K562 (cell line): ENCODE measurements around the gene ZNF689. TPM values are rescaled to one million over a fixed set of nuclear protein-coding genes. Genes with fewer than 3 reads are reported as not detected.

ENCODE experiments used
- ELF4 ChIP-seq: fragments of 450-650 bp; formaldehyde crosslinking; IDR thresholded peaks from 2 replicates; pipeline ENCODE4 v1.4.0; 2022; ENCODE audit warnings: missing genetic modification characterization
- ESRRA ChIP-seq: fragments of 450-650 bp; IDR thresholded peaks from 2 replicates; pipeline ENCODE4 v1.6.1; 2014; ENCODE audit warnings: low read depth, mild to moderate bottlenecking, moderate library complexity, borderline replicate concordance
- FOSL1 ChIP-seq: fragments of 200-800 bp; sonication (Bioruptor generic); conservative IDR thresholded peaks from 2 replicates; pipeline ENCODE4 v1.6.1; 2016; ENCODE audit warnings: missing genetic modification characterization, missing compliant biosample characterization
- HDAC3 ChIP-seq: fragments of 450-650 bp; IDR thresholded peaks from 2 replicates; pipeline ENCODE4 v1.6.1; 2018; ENCODE audit warnings: borderline replicate concordance, mild to moderate bottlenecking, moderate library complexity; ENCODE audit not compliant: partially characterized antibody
- HDAC6 ChIP-seq: IDR thresholded peaks from 2 replicates; pipeline ENCODE4 v1.6.1; 2012; ENCODE audit warnings: low read depth, mild to moderate bottlenecking, control low read depth, inconsistent platforms, low read length, moderate library complexity
- LEF1 ChIP-seq: fragments of 450-650 bp; IDR thresholded peaks from 2 replicates; pipeline ENCODE4 v1.6.1; 2016; ENCODE audit warnings: mild to moderate bottlenecking
- PHTF2 ChIP-seq: fragments of 250-450 bp; sonication (Bioruptor Pico); IDR thresholded peaks from 2 replicates; pipeline ENCODE4 v1.5.0; 2021; ENCODE audit warnings: mild to moderate bottlenecking
- U2AF1 ChIP-seq: fragments of 200-400 bp; formaldehyde crosslinking; optimal IDR thresholded peaks from 2 replicates; pipeline ENCODE3; 2017; ENCODE audit warnings: mild to moderate bottlenecking, low read depth, low read length, moderate library complexity
- ZNF408 ChIP-seq: fragments of 250-450 bp; sonication (Bioruptor Pico); IDR thresholded peaks from 2 replicates; pipeline ENCODE4 v1.4.0; 2020; ENCODE audit warnings: low read depth, mild to moderate bottlenecking, moderate library complexity
- ZNF830 ChIP-seq: fragments of 250-450 bp; sonication (Bioruptor Pico); IDR thresholded peaks from 2 replicates; pipeline ENCODE4 v1.5.0; 2021; ENCODE audit warnings: mild to moderate bottlenecking
- polyA plus RNA-seq, 8 experiments: library from polyadenylated mRNA; depleted of rRNA in 4 of 8; stranded (reverse) in 5 of 8; unstranded in 3 of 8; fragments of >200 nt; fragmentation: Nextera tagmentation in 2 of 8; fragmentation: Illumina TruSeq in 1 of 8; extraction: Ambion mirVana in 2 of 8; extraction: Trizol in 1 of 8; gene quantifications; 2 replicates each; pipeline versions ENCODE4 v1.2.1 to v1.2.3, GENCODE V29; 2011 to 2014; ENCODE audit warnings: inconsistent platforms in 1 of 8, missing spikeins in 1 of 8
- total RNA-seq, 7 experiments: library from RNA; depleted of rRNA in 6 of 7; stranded (reverse); fragments of >200 nt in 6 of 7; fragmentation: Illumina TruSeq in 2 of 7; extraction: Trizol in 2 of 7; gene quantifications; 2 replicates each; pipeline versions ENCODE4 v1.2.1 to v1.2.3, GENCODE V29; 2011 to 2021; ENCODE audit warnings: low replicate concordance in 1 of 7
- TF ChIP-seq, protein P1 (sequence below): fragments of 450-650 bp; IDR thresholded peaks from 2 replicates; pipeline ENCODE4 v1.6.1; 2016; ENCODE audit warnings: antibody characterized with exemption
- TF ChIP-seq, protein P2 (sequence below): fragments of 200-800 bp; sonication (Bioruptor generic); IDR thresholded peaks from 2 replicates; pipeline ENCODE4 v1.6.1; 2017; ENCODE audit warnings: missing genetic modification characterization, missing compliant biosample characterization
- TF ChIP-seq, protein P3 (sequence below): fragments of 450-650 bp; conservative IDR thresholded peaks from 2 replicates; pipeline ENCODE4 v1.6.1; 2016; ENCODE audit warnings: missing genetic modification characterization, low read depth, mild to moderate bottlenecking, control low read depth, missing compliant biosample characterization
- TF ChIP-seq, protein P4 (sequence below): sonication (generic); formaldehyde crosslinking; IDR thresholded peaks from 2 replicates; pipeline ENCODE4 v1.8.1; 2022; ENCODE audit warnings: missing genetic modification reagents
- TF ChIP-seq, protein P5 (sequence below): fragments of 450-650 bp; formaldehyde crosslinking; IDR thresholded peaks from 2 replicates; pipeline ENCODE4 v1.4.0; 2020; ENCODE audit warnings: mild to moderate bottlenecking, moderate library complexity
- TF ChIP-seq, protein P6 (sequence below): sonication (generic); formaldehyde crosslinking; IDR thresholded peaks from 2 replicates; pipeline ENCODE4 v1.8.0; 2022; ENCODE audit warnings: missing genetic modification reagents, mild to moderate bottlenecking, borderline replicate concordance
- TF ChIP-seq, protein P7 (sequence below): IDR thresholded peaks from 2 replicates; pipeline ENCODE4 v1.6.1; 2014; ENCODE audit warnings: antibody characterized with exemption

Gene ZNF689
- total and polyA plus RNA-seq, 9 of the 15 experiments (the other 6 are each of a cell fraction or from before 2014, with no cell fraction given): 5.4 to 15.4 (median 10.8) TPM

DNA sequence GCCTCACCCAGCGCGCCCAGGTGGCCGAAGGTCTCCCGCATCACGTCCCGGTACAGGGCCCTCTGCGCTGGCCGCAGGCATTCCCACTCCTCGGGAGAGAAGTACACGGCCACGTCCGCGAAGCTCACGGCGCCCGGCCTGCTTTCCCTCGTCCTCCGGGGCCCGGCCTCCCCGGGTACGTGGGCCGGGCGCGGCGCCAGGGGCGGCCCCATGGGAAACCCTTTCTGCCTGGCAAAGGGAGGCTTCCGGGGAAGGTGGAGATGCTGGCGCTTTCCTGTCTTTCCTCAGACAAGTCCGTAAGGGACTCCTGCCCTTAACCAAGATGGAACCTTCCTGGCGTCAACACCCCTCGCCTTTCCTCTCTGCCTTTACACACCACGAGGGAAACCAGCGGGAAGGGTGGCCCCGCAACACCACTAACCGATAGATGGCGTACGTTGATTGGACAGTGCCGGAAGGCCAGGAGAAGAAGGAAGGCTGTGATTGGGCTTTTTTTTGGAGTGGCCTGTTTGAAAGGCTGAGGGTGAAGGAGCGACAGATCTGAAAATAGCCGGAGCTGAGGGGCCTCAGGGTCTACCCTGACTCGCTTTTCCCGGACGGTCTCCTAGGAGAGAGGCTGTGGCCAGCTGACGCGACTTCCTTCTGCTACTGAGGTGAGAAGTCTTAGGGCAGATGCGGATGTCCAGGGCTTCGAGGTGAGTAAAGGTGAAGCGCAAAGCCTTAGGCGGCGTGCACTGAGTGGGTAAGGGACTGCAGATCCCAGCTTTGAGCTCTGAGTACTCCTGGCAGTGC is 24.6 kb downstream of the ZNF689 start, which contains the start of gene ZNF785 (continued):
- TF ChIP-seq, protein P1, sequence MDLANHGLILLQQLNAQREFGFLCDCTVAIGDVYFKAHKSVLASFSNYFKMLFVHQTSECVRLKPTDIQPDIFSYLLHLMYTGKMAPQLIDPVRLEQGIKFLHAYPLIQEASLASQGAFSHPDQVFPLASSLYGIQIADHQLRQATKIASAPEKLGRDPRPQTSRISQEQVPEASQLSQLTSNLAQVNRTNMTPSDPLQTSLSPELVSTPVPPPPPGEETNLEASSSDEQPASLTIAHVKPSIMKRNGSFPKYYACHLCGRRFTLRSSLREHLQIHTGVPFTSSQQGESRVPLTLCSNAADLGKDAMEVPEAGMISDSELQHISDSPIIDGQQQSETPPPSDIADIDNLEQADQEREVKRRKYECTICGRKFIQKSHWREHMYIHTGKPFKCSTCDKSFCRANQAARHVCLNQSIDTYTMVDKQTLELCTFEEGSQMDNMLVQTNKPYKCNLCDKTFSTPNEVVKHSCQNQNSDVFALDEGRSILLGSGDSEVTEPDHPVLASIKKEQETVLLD: no peak
- TF ChIP-seq ZNF408 (CRISPR knock-in tag) (no peak), FOSL1 (tag) (peak; percentile 53), LEF1 (peak; percentile 79; the same call in 1 of the 2 replicates), ESRRA (peak; percentile 75; the same call in 1 of the 2 replicates), ZNF830 (CRISPR knock-in tag) (no peak), PHTF2 (CRISPR knock-in tag) (no peak), ELF4 (CRISPR knock-in tag) (peak; percentile 59; the same call in 1 of the 2 replicates), HDAC6 (no peak), HDAC3 (no peak), U2AF1 (no peak)
- TF ChIP-seq, protein P2, sequence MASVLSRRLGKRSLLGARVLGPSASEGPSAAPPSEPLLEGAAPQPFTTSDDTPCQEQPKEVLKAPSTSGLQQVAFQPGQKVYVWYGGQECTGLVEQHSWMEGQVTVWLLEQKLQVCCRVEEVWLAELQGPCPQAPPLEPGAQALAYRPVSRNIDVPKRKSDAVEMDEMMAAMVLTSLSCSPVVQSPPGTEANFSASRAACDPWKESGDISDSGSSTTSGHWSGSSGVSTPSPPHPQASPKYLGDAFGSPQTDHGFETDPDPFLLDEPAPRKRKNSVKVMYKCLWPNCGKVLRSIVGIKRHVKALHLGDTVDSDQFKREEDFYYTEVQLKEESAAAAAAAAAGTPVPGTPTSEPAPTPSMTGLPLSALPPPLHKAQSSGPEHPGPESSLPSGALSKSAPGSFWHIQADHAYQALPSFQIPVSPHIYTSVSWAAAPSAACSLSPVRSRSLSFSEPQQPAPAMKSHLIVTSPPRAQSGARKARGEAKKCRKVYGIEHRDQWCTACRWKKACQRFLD (CRISPR knock-in tag): no peak
- TF ChIP-seq, protein P3, sequence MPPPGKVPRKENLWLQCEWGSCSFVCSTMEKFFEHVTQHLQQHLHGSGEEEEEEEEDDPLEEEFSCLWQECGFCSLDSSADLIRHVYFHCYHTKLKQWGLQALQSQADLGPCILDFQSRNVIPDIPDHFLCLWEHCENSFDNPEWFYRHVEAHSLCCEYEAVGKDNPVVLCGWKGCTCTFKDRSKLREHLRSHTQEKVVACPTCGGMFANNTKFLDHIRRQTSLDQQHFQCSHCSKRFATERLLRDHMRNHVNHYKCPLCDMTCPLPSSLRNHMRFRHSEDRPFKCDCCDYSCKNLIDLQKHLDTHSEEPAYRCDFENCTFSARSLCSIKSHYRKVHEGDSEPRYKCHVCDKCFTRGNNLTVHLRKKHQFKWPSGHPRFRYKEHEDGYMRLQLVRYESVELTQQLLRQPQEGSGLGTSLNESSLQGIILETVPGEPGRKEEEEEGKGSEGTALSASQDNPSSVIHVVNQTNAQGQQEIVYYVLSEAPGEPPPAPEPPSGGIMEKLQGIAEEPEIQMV (tag): no peak
- TF ChIP-seq, protein P4, sequence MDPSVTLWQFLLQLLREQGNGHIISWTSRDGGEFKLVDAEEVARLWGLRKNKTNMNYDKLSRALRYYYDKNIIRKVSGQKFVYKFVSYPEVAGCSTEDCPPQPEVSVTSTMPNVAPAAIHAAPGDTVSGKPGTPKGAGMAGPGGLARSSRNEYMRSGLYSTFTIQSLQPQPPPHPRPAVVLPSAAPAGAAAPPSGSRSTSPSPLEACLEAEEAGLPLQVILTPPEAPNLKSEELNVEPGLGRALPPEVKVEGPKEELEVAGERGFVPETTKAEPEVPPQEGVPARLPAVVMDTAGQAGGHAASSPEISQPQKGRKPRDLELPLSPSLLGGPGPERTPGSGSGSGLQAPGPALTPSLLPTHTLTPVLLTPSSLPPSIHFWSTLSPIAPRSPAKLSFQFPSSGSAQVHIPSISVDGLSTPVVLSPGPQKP (CRISPR knock-in tag): no peak
- TF ChIP-seq, protein P5, sequence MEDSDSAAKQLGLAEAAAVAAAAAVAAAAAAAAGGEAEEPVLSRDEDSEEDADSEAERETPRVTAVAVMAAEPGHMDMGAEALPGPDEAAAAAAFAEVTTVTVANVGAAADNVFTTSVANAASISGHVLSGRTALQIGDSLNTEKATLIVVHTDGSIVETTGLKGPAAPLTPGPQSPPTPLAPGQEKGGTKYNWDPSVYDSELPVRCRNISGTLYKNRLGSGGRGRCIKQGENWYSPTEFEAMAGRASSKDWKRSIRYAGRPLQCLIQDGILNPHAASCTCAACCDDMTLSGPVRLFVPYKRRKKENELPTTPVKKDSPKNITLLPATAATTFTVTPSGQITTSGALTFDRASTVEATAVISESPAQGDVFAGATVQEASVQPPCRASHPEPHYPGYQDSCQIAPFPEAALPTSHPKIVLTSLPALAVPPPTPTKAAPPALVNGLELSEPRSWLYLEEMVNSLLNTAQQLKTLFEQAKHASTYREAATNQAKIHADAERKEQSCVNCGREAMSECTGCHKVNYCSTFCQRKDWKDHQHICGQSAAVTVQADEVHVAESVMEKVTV (CRISPR knock-in tag): peak; percentile 28; the same call in 1 of the 2 replicates
- TF ChIP-seq, protein P6, sequence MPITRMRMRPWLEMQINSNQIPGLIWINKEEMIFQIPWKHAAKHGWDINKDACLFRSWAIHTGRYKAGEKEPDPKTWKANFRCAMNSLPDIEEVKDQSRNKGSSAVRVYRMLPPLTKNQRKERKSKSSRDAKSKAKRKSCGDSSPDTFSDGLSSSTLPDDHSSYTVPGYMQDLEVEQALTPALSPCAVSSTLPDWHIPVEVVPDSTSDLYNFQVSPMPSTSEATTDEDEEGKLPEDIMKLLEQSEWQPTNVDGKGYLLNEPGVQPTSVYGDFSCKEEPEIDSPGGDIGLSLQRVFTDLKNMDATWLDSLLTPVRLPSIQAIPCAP (CRISPR knock-in tag): 0 out of 2 replicates have a peak, but pooled peaks have one; percentile 74
- TF ChIP-seq, protein P7, sequence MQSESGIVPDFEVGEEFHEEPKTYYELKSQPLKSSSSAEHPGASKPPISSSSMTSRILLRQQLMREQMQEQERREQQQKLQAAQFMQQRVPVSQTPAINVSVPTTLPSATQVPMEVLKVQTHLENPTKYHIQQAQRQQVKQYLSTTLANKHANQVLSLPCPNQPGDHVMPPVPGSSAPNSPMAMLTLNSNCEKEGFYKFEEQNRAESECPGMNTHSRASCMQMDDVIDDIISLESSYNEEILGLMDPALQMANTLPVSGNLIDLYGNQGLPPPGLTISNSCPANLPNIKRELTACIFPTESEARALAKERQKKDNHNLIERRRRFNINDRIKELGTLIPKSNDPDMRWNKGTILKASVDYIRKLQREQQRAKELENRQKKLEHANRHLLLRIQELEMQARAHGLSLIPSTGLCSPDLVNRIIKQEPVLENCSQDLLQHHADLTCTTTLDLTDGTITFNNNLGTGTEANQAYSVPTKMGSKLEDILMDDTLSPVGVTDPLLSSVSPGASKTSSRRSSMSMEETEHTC: peak; percentile 56; the same call in 1 of the 2 replicates
